Measurements from ENCODE around the gene RBM18.

DNA sequence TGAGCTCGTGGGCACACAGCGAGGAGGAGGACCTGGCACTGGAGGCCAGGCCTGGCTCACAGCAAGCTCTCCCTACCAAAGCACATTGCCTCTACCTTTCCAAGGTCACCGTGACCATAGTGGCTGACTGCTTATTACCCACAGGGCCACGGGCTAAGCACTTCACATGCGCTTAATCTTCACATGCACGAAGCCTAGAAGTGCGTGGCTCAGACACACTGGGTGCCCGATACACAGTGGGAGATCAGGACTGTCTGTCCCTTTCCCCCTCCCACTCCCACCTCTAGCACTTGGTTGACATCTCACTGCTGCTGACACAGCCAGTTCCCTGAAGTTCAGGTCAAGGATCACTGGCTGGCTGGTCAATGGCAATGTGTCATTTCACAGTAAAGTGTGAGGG lies 59.5 kb downstream of the RBM18 start:
- TF ChIP-seq POLR2A (IDR thresholded peaks at IDR 0.05), result no peak
- TF ChIP-seq, protein P1, sequence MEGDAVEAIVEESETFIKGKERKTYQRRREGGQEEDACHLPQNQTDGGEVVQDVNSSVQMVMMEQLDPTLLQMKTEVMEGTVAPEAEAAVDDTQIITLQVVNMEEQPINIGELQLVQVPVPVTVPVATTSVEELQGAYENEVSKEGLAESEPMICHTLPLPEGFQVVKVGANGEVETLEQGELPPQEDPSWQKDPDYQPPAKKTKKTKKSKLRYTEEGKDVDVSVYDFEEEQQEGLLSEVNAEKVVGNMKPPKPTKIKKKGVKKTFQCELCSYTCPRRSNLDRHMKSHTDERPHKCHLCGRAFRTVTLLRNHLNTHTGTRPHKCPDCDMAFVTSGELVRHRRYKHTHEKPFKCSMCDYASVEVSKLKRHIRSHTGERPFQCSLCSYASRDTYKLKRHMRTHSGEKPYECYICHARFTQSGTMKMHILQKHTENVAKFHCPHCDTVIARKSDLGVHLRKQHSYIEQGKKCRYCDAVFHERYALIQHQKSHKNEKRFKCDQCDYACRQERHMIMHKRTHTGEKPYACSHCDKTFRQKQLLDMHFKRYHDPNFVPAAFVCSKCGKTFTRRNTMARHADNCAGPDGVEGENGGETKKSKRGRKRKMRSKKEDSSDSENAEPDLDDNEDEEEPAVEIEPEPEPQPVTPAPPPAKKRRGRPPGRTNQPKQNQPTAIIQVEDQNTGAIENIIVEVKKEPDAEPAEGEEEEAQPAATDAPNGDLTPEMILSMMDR (IDR thresholded peaks at IDR 0.05), result no peak

Measured in uterus (tissue), 2 donors.